H1 (cell line): ENCODE results near the gene GRK5. TPM values are rescaled to one million over a fixed set of nuclear protein-coding genes. Genes with fewer than 3 reads are reported as not detected.

Source experiments
- CTCF ChIA-PET: fragments of 300-600 bp; sonication (Branson Sonifier 250); formaldehyde crosslinking; loops from one replicate; lab custom pipeline; 2021; ENCODE audit not compliant: partially characterized antibody; lab: Charles Lee
- POLR2A ChIA-PET: fragments of 300-600 bp; sonication (Branson Sonifier 250); formaldehyde crosslinking; loops from one replicate; lab custom pipeline; 2021; ENCODE audit warnings: inconsistent platforms; ENCODE audit not compliant: partially characterized antibody; lab: Charles Lee
- DNase-seq, 2 experiments: peaks; one replicate each; pipeline versions ENCODE4 v3.0.0 to v3.0.0-alpha.2; 2010 to 2022; ENCODE audit warnings: low spot score in 2 of 2, low read depth in 1 of 2, mixed read lengths in 1 of 2
- FAIRE-seq: peaks from 2 replicates; lab custom pipeline; 2011; peaks lifted over from hg19 to GRCh38; lab: Jason Lieb, UNC
- H2AFZ ChIP-seq: 2 replicates; pipeline ENCODE4 v1.8.1; 2012; ENCODE audit warnings: low read length, inconsistent platforms
- H2AK5ac ChIP-seq: 2 replicates; pipeline ENCODE4 v1.6.1; 2013; ENCODE audit warnings: low read depth, low read length
- H2BK120ac ChIP-seq: replicated peaks from 2 replicates; pipeline ENCODE3; 2013; ENCODE audit warnings: low read depth, low read length, inconsistent platforms
- H2BK12ac ChIP-seq: 2 replicates; pipeline ENCODE4 v1.6.1; 2013; ENCODE audit warnings: low read depth, low read length
- H2BK15ac ChIP-seq: 2 replicates; pipeline ENCODE4 v1.6.1; 2013; ENCODE audit warnings: low read length
- H2BK20ac ChIP-seq: 2 replicates; pipeline ENCODE4 v1.6.1; 2013; ENCODE audit warnings: low read length
- H2BK5ac ChIP-seq: 2 replicates; pipeline ENCODE4 v1.6.1; 2013; ENCODE audit warnings: low read depth, low read length
- H3K14ac ChIP-seq: 2 replicates; pipeline ENCODE4 v1.6.1; 2013; ENCODE audit warnings: inconsistent platforms; ENCODE audit not compliant: insufficient read length
- H3K18ac ChIP-seq: 2 replicates; pipeline ENCODE4 v1.6.1; 2013; ENCODE audit warnings: low read length; ENCODE audit errors: extremely low read depth
- H3K23ac ChIP-seq: 2 replicates; pipeline ENCODE4 v1.6.1; 2013; ENCODE audit warnings: inconsistent platforms; ENCODE audit not compliant: insufficient read length
- H3K23me2 ChIP-seq: 2 replicates; pipeline ENCODE4 v1.6.1; 2013; ENCODE audit warnings: low read depth, low read length
- H3K27ac ChIP-seq: 2 replicates; pipeline ENCODE4 v1.6.1; 2011; ENCODE audit warnings: low read depth, low read length, inconsistent platforms
- H3K27me3 ChIP-seq, 4 experiments: replicated peaks in 1 of 4; 1 replicate in 1 of 4; 2 replicates in 3 of 4; pipeline versions ENCODE4 v1.6.1 to v1.8.1; 2011 to 2013; ENCODE audit warnings: low read length in 3 of 4, mild to moderate bottlenecking in 3 of 4, inconsistent platforms in 2 of 4, mixed read lengths in 2 of 4, moderate library complexity in 1 of 4; ENCODE audit not compliant: control insufficient read depth in 3 of 4, insufficient read depth in 3 of 4; ENCODE audit errors: extremely low read depth in 1 of 4
- H3K36me3 ChIP-seq, 4 experiments: 2 replicates each; pipeline versions ENCODE4 v1.6.1 to v1.8.1; 2011 to 2013; ENCODE audit warnings: mild to moderate bottlenecking in 4 of 4, low read length in 3 of 4, moderate library complexity in 2 of 4, control low read depth in 1 of 4, inconsistent platforms in 1 of 4; ENCODE audit not compliant: insufficient read depth in 4 of 4, control insufficient read depth in 2 of 4
- H3K4ac ChIP-seq: replicated peaks from 2 replicates; pipeline ENCODE3; 2013; ENCODE audit warnings: low read length, low read depth, mixed read lengths, inconsistent platforms; ENCODE audit not compliant: insufficient read length
- H3K4me1 ChIP-seq, 4 experiments: replicated peaks in 1 of 4; 1 replicate in 1 of 4; 2 replicates in 3 of 4; pipeline versions ENCODE4 v1.6.1 to v1.8.1; 2011 to 2013; ENCODE audit warnings: low read length in 3 of 4, inconsistent platforms in 2 of 4, mixed read lengths in 1 of 4; ENCODE audit not compliant: insufficient read depth in 4 of 4, control insufficient read depth in 3 of 4
- H3K4me2 ChIP-seq, 2 experiments: 2 replicates each; pipeline versions ENCODE4 v1.6.1 to v1.8.1; 2011 to 2013; ENCODE audit warnings: low read depth in 2 of 2, low read length in 2 of 2, control low read depth in 1 of 2, inconsistent platforms in 1 of 2, mild to moderate bottlenecking in 1 of 2; ENCODE audit not compliant: insufficient read depth in 1 of 2
- H3K4me3 ChIP-seq, 4 experiments: fragments of 200-600, 300-600 bp in 1 of 4; sonication (generic), shearing (Covaris generic), sonication (Bioruptor Twin) in 1 of 4; 2 replicates each; pipeline versions ENCODE4 v1.5.1 to v1.8.1; 2011 to 2016; ENCODE audit warnings: low read length in 4 of 4, low read depth in 3 of 4, control low read depth in 2 of 4, inconsistent platforms in 2 of 4, mild to moderate bottlenecking in 2 of 4, mixed read lengths in 1 of 4, moderate library complexity in 1 of 4; ENCODE audit not compliant: insufficient read depth in 2 of 4; ENCODE audit errors: extremely low read depth in 1 of 4
- H3K56ac ChIP-seq: replicated peaks from 2 replicates; pipeline ENCODE3; 2013; ENCODE audit warnings: low read depth, mild to moderate bottlenecking, mixed read lengths, low read length, inconsistent platforms; ENCODE audit not compliant: insufficient read length
- H3K79me1 ChIP-seq: 2 replicates; pipeline ENCODE4 v1.6.1; 2013; ENCODE audit warnings: low read depth, low read length, control low read depth
- H3K79me2 ChIP-seq, 2 experiments: 2 replicates each; pipeline versions ENCODE4 v1.6.1 to v1.8.1; 2012 to 2013; ENCODE audit warnings: low read length in 2 of 2, mild to moderate bottlenecking in 2 of 2, inconsistent platforms in 1 of 2; ENCODE audit not compliant: insufficient read depth in 2 of 2, control insufficient read depth in 1 of 2
- H3K9ac ChIP-seq, 4 experiments: replicated peaks in 1 of 4; 1 replicate in 1 of 4; 2 replicates in 3 of 4; pipeline versions ENCODE4 v1.6.1 to v1.8.1; 2011 to 2013; ENCODE audit warnings: low read depth in 3 of 4, low read length in 3 of 4, control low read depth in 2 of 4, mild to moderate bottlenecking in 2 of 4, moderate library complexity in 2 of 4, inconsistent platforms in 1 of 4; ENCODE audit errors: extremely low read depth in 1 of 4
- H3K9me3 ChIP-seq, 2 experiments: 2 replicates each; pipeline versions ENCODE4 v1.6.1 to v1.8.1; 2012 to 2013; ENCODE audit warnings: mild to moderate bottlenecking in 2 of 2, moderate library complexity in 2 of 2, control low read depth in 1 of 2, inconsistent platforms in 1 of 2, low read depth in 1 of 2, low read length in 1 of 2, mixed read lengths in 1 of 2; ENCODE audit not compliant: insufficient read depth in 2 of 2
- H4K20me1 ChIP-seq, 2 experiments: replicated peaks in 1 of 2; 2 replicates each; pipeline versions ENCODE3 to v1.8.1; 2011 to 2013; ENCODE audit warnings: inconsistent platforms in 2 of 2, low read length in 2 of 2, mild to moderate bottlenecking in 1 of 2; ENCODE audit not compliant: insufficient read depth in 2 of 2, control insufficient read depth in 1 of 2
- H4K5ac ChIP-seq: 2 replicates; pipeline ENCODE4 v1.6.1; 2013; ENCODE audit warnings: low read length, low read depth, mixed read lengths, inconsistent platforms; ENCODE audit not compliant: insufficient read length
- H4K8ac ChIP-seq: 2 replicates; pipeline ENCODE4 v1.8.0; 2013; ENCODE audit warnings: mild to moderate bottlenecking, moderate library complexity, low read length, inconsistent platforms; ENCODE audit not compliant: insufficient read depth; ENCODE audit errors: extremely low read depth
- H4K91ac ChIP-seq: replicated peaks from 2 replicates; pipeline ENCODE3; 2013; ENCODE audit warnings: low read length, mixed read lengths, inconsistent platforms; ENCODE audit not compliant: insufficient read length
- CEBPB ChIP-seq: IDR thresholded peaks from 2 replicates; pipeline ENCODE4 v1.6.1; 2012; ENCODE audit warnings: low read depth, low read length
- HDAC2 ChIP-seq, 2 experiments: fragments of 300-600 bp in 1 of 2; sonication (generic) in 1 of 2; IDR thresholded peaks; 2 replicates each; pipeline ENCODE4 v1.6.1; 2011 to 2012; ENCODE audit warnings: low read depth in 2 of 2, low read length in 2 of 2, mild to moderate bottlenecking in 2 of 2, moderate library complexity in 2 of 2, borderline replicate concordance in 1 of 2, inconsistent platforms in 1 of 2
- KDM5A ChIP-seq: fragments of 200-600 bp; IDR thresholded peaks from 2 replicates; pipeline ENCODE4 v1.7.1; 2012; ENCODE audit warnings: mild to moderate bottlenecking, low read length, inconsistent platforms, mixed read lengths
- RBBP5 ChIP-seq: IDR thresholded peaks from 2 replicates; pipeline ENCODE4 v1.7.1; 2012; ENCODE audit warnings: low read depth, mild to moderate bottlenecking, inconsistent platforms, low read length, moderate library complexity, borderline replicate concordance
- RFX5 ChIP-seq: IDR thresholded peaks from 2 replicates; pipeline ENCODE4 v1.6.1; 2011; ENCODE audit warnings: low read depth, low read length, improper control_type of control experiment, borderline replicate concordance
- SP2 ChIP-seq: IDR thresholded peaks from 2 replicates; pipeline ENCODE4 v1.6.1; 2012; ENCODE audit warnings: mild to moderate bottlenecking, low read length, inconsistent platforms
- TCF12 ChIP-seq: IDR thresholded peaks from 2 replicates; pipeline ENCODE4 v1.6.1; 2011; ENCODE audit warnings: low read depth, mild to moderate bottlenecking, low read length
- WGBS, 2 experiments: shearing (Covaris generic) in 1 of 2; methylation state at CpG; one replicate each; pipeline versions ENCODE4 v1.1.6 to v1.1.7; 2013 to 2015; ENCODE audit warnings: low lambda C conversion rate in 2 of 2, mixed read lengths in 2 of 2, inconsistent platforms in 1 of 2, low coverage in 1 of 2, missing lambda C conversion rate in 1 of 2; ENCODE audit not compliant: insufficient replicate concordance in 2 of 2, insufficient coverage in 1 of 2, insufficient read length in 1 of 2; ENCODE audit errors: extremely low coverage in 1 of 2, missing lambda C conversion rate in 1 of 2; 5-methylcytosine and 5-hydroxymethylcytosine counted together
- polyA plus RNA-seq, 7 experiments: library from polyadenylated mRNA; depleted of rRNA in 3 of 7; stranded (reverse) in 5 of 7; unstranded in 2 of 7; fragments of >200 nt in 5 of 7; fragments of 200-250 nt in 2 of 7; gene quantifications; 1 replicate in 5 of 7; 2 replicates in 1 of 7; 4 replicates in 1 of 7; pipeline versions ENCODE4 v1.2.1 to v1.2.3, GENCODE V29; 2011 to 2013; ENCODE audit warnings: missing spikeins in 2 of 7, mixed read lengths in 2 of 7
- total RNA-seq: library from RNA; stranded (reverse); fragmentation: NEBNext Ultra II Directional; extraction: Animal tissue kit (Norgen Biotek cat#: 25700); gene quantifications from 2 replicates; pipeline ENCODE4 v1.2.1, GENCODE V29; 2021
- TF ChIP-seq, protein P1 (sequence below): IDR thresholded peaks from 2 replicates; pipeline ENCODE4 v1.6.1; 2012; ENCODE audit warnings: low read length, inconsistent platforms

GRK5 gene
- total and polyA plus RNA-seq, 2 of the 8 experiments (the other 6 are each of a cell fraction or from before 2014, with no cell fraction given): 0.54 to 2.5 TPM

DNA sequence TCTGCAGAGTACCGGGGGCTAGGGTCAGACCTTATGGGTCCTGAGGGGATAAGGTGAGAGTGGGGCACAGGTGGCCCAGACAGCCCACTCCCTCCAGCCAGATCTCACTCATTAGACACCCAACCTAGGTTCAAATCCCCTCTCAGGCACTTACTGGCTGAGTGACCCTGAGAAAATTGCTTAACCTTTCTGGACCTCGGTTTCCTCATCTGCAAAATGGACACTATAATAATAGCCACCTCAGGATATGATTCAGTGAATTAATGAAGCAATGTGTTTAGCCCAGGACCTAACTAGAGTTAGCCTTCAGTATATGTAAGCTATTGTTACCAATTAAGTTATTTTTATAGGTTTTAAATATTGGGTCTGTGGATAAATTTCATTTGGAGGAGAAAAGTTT is 212.6 kb downstream of the GRK5 start:
- H4K20me1 ChIP-seq: no peaks in the 10 kb centered on the region
- no peak overlapping the region for H3K14ac ChIP-seq
- H3K4me1 ChIP-seq: peaks cover 0 to 11% (median 7%) of the 10 kb centered on the region in 4 experiments; a peak in 6 of 7 replicates
- no peaks in the 10 kb centered on the region for H3K9me3 ChIP-seq
- FAIRE-seq (no peak), DNase-seq (no peak)
- H2BK120ac ChIP-seq: no peak overlapping the region
- no peak overlapping the region for H3K56ac ChIP-seq
- H3K79me2 ChIP-seq: no peaks in the 10 kb centered on the region
- H3K79me1 ChIP-seq: no peaks in the 10 kb centered on the region
- H3K4me3 ChIP-seq: no peak overlapping the region
- no peaks in the 10 kb centered on the region for H3K23me2 ChIP-seq
- H3K18ac ChIP-seq: no peak overlapping the region
- H2AK5ac ChIP-seq: no peak overlapping the region
- no peak overlapping the region for H2BK12ac ChIP-seq
- H2AFZ ChIP-seq: no peak overlapping the region
- H3K27me3 ChIP-seq: no peaks in the 10 kb centered on the region
- H2BK15ac ChIP-seq: no peak overlapping the region
- WGBS, 2 experiments: 86% methylated on average over 2 of the region's 2 CpGs; no CpG with 5 or more reads in 1 of the 2 experiments
- no peak overlapping the region for H3K23ac ChIP-seq
- no peak overlapping the region for H3K9ac ChIP-seq
- H4K5ac ChIP-seq: no peak overlapping the region
- H2BK5ac ChIP-seq: no peak overlapping the region
- no peak overlapping the region for H3K27ac ChIP-seq
- H3K4ac ChIP-seq: no peak overlapping the region
- H3K4me2 ChIP-seq: no peak overlapping the region
- no peak overlapping the region for H4K91ac ChIP-seq
- CTCF ChIA-PET: interaction anchor here (0.9 to 16.5 kb wide), 9 partner anchors 9 to 217 kb away, joined by 3 to 272 read pairs (median 6); partner anchors contain the start of gene GRK5
- no peak overlapping the region for H4K8ac ChIP-seq
- POLR2A ChIA-PET: interaction anchor here (1.1 kb wide), 1 partner anchor 46 kb away, joined by 3 read pairs; no protein-coding TSS in a partner anchor
- no peaks in the 10 kb centered on the region for H3K36me3 ChIP-seq
- H2BK20ac ChIP-seq: no peak overlapping the region
- TF ChIP-seq TCF12 (no peak), SP2 (no peak), CEBPB (no peak), HDAC2 (IDR thresholded peaks at IDR 0.05; ENCODE audit: borderline replicate concordance in 1 of 2, low read depth in 2 of 2, low read length in 2 of 2) (no peak), RFX5 (no peak), RBBP5 (no peak), KDM5A (no peak)
- TF ChIP-seq, protein P1, sequence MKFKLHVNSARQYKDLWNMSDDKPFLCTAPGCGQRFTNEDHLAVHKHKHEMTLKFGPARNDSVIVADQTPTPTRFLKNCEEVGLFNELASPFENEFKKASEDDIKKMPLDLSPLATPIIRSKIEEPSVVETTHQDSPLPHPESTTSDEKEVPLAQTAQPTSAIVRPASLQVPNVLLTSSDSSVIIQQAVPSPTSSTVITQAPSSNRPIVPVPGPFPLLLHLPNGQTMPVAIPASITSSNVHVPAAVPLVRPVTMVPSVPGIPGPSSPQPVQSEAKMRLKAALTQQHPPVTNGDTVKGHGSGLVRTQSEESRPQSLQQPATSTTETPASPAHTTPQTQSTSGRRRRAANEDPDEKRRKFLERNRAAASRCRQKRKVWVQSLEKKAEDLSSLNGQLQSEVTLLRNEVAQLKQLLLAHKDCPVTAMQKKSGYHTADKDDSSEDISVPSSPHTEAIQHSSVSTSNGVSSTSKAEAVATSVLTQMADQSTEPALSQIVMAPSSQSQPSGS: no peak
